Astrocyte (in vitro differentiated cells and primary cell): ENCODE results near the gene HECW1.

ENCODE experiments used
- CTCF ChIP-seq: IDR thresholded peaks from 2 replicates; pipeline ENCODE4 v1.5.1; 2011; ENCODE audit warnings: low read depth, mild to moderate bottlenecking, inconsistent platforms, low read length, moderate library complexity; ENCODE audit not compliant: insufficient read depth
- EZH2 ChIP-seq: IDR thresholded peaks from 2 replicates; pipeline ENCODE4 v1.6.1; 2012; ENCODE audit warnings: mild to moderate bottlenecking, low read length, inconsistent platforms; ENCODE audit not compliant: insufficient read depth

GRCh38 chr7:43306404-43306803 is 194.0 kb downstream of the HECW1 start:
- TF ChIP-seq CTCF (no peak), EZH2 (no peak)
